SK-N-SH treated with all-trans-retinoic acid at 6 μM for 48 hours (cell line): Measurements from ENCODE around the gene ARL10.

Experiments used
- ATAC-seq: fragments of 200-7000 bp; cut with Tn5 transposase; 3 replicates; pipeline ENCODE4 v1.9.1; 2020; ENCODE audit warnings: mild to moderate bottlenecking, moderate library complexity
- ARNTL ChIP-seq: fragments of 450-650 bp; formaldehyde crosslinking; IDR thresholded peaks from 2 replicates; pipeline ENCODE4 v1.5.0; 2020; ENCODE audit warnings: low read depth, mild to moderate bottlenecking, moderate library complexity, borderline replicate concordance
- CREB5 ChIP-seq: fragments of 250-450 bp; sonication (Bioruptor Pico); IDR thresholded peaks from 2 replicates; pipeline ENCODE4 v1.5.1; 2020; ENCODE audit warnings: low read depth, mild to moderate bottlenecking, moderate library complexity
- CSDC2 ChIP-seq: fragments of 250-450 bp; sonication (Bioruptor Pico); IDR thresholded peaks from 2 replicates; pipeline ENCODE4 v1.5.0; 2020; ENCODE audit warnings: mild to moderate bottlenecking, moderate library complexity
- CSRNP3 ChIP-seq: fragments of 250-450 bp; sonication (Bioruptor Pico); IDR thresholded peaks from 2 replicates; pipeline ENCODE4 v1.5.1; 2021; ENCODE audit warnings: mild to moderate bottlenecking, moderate library complexity
- ESRRG ChIP-seq: fragments of 250-450 bp; sonication (Bioruptor Pico); IDR thresholded peaks from 2 replicates; pipeline ENCODE4 v1.6.1; 2021; ENCODE audit warnings: mild to moderate bottlenecking
- ISL1 ChIP-seq: fragments of 250-450 bp; sonication (Bioruptor Pico); IDR thresholded peaks from 2 replicates; pipeline ENCODE4 v2.1.2; 2022; ENCODE audit warnings: mild to moderate bottlenecking, moderate library complexity
- PATZ1 ChIP-seq: fragments of 250-450 bp; sonication (Bioruptor Pico); IDR thresholded peaks from 2 replicates; pipeline ENCODE4 v1.8.0; 2020; ENCODE audit warnings: mild to moderate bottlenecking, moderate library complexity, borderline replicate concordance
- POU6F1 ChIP-seq: fragments of 250-450 bp; sonication (Bioruptor Pico); IDR thresholded peaks from 2 replicates; pipeline ENCODE4 v1.8.0; 2021; ENCODE audit warnings: low read depth, mild to moderate bottlenecking, moderate library complexity, borderline replicate concordance
- PPARA ChIP-seq: fragments of 250-450 bp; sonication (Bioruptor Pico); IDR thresholded peaks from 2 replicates; pipeline ENCODE4 v1.5.0; 2020; ENCODE audit warnings: mild to moderate bottlenecking, borderline replicate concordance
- RARB ChIP-seq: fragments of 250-450 bp; sonication (Bioruptor Pico); IDR thresholded peaks from 2 replicates; pipeline ENCODE4 v1.8.0; 2021; ENCODE audit warnings: mild to moderate bottlenecking, moderate library complexity
- SNAI2 ChIP-seq: fragments of 250-450 bp; sonication (Bioruptor Pico); IDR thresholded peaks from 2 replicates; pipeline ENCODE4 v1.5.0; 2020; ENCODE audit warnings: mild to moderate bottlenecking, moderate library complexity
- TCF4 ChIP-seq: fragments of 250-450 bp; sonication (Bioruptor Pico); IDR thresholded peaks from 2 replicates; pipeline ENCODE4 v1.8.0; 2021; ENCODE audit warnings: mild to moderate bottlenecking, moderate library complexity, borderline replicate concordance
- TSHZ2 ChIP-seq: fragments of 250-450 bp; sonication (Bioruptor Pico); IDR thresholded peaks from 2 replicates; pipeline ENCODE4 v1.5.0; 2020; ENCODE audit warnings: mild to moderate bottlenecking, moderate library complexity
- ZC3H10 ChIP-seq: fragments of 250-450 bp; sonication (Bioruptor Pico); IDR thresholded peaks from 2 replicates; pipeline ENCODE4 v1.5.1; 2021; ENCODE audit warnings: mild to moderate bottlenecking, moderate library complexity
- ZFP30 ChIP-seq: fragments of 450-650 bp; formaldehyde crosslinking; IDR thresholded peaks from 2 replicates; pipeline ENCODE4 v1.5.0; 2022; ENCODE audit warnings: mild to moderate bottlenecking, moderate library complexity
- ZNF565 ChIP-seq: fragments of 450-650 bp; formaldehyde crosslinking; conservative IDR thresholded peaks from 2 replicates; pipeline ENCODE4 v1.5.0; 2020; ENCODE audit warnings: low read depth, mild to moderate bottlenecking, moderate library complexity
- ZNF70 ChIP-seq: fragments of 450-650 bp; formaldehyde crosslinking; IDR thresholded peaks from 2 replicates; pipeline ENCODE4 v1.5.0; 2020; ENCODE audit warnings: mild to moderate bottlenecking, moderate library complexity
- ZNF8 ChIP-seq: fragments of 450-650 bp; formaldehyde crosslinking; IDR thresholded peaks from 2 replicates; pipeline ENCODE4 v1.5.0; 2020; ENCODE audit warnings: mild to moderate bottlenecking, moderate library complexity

Gene ARL10

GRCh38 chr5:176394881-176395675, 29.8 kb downstream of the ARL10 start:
- TF ChIP-seq ZNF565 (CRISPR knock-in tag), result no peak
- no peak for TF ChIP-seq CSDC2 (CRISPR knock-in tag)
- no peak for TF ChIP-seq ZC3H10 (CRISPR knock-in tag)
- no peak for TF ChIP-seq ZNF8 (CRISPR knock-in tag)
- TF ChIP-seq ARNTL, result no peak
- no peak for TF ChIP-seq CREB5 (CRISPR knock-in tag)
- TF ChIP-seq TCF4, result no peak
- no peak for TF ChIP-seq ZFP30 (CRISPR knock-in tag)
- TF ChIP-seq SNAI2 (CRISPR knock-in tag), result no peak
- no peak for ATAC-seq

GRCh38 chr5:176396330-176396729, 31.0 kb downstream of the ARL10 start:
- ATAC-seq, result no peak
- TF ChIP-seq ZFP30 (CRISPR knock-in tag) (no peak), CSDC2 (CRISPR knock-in tag) (no peak), TCF4 (no peak), RARB (no peak), ARNTL (no peak), CREB5 (CRISPR knock-in tag) (no peak), ZNF565 (CRISPR knock-in tag) (no peak), POU6F1 (CRISPR knock-in tag) (no peak), SNAI2 (CRISPR knock-in tag) (no peak), ZNF70 (CRISPR knock-in tag) (no peak), PPARA (CRISPR knock-in tag) (no peak), TSHZ2 (CRISPR knock-in tag) (no peak), ZNF8 (CRISPR knock-in tag) (no peak)

GRCh38 chr5:176397736-176398420, 32.6 kb downstream of the ARL10 start:
- no peak for TF ChIP-seq SNAI2 (CRISPR knock-in tag)
- TF ChIP-seq CSRNP3, result no peak
- TF ChIP-seq ZNF8 (CRISPR knock-in tag), result no peak
- ATAC-seq, result no peak

GRCh38 chr5:176400382-176401156, 35.3 kb downstream of the ARL10 start:
- no peak for ATAC-seq
- TF ChIP-seq ISL1 (CRISPR knock-in tag), result no peak
- no peak for TF ChIP-seq ESRRG (CRISPR knock-in tag)
- no peak for TF ChIP-seq PATZ1
- no peak for TF ChIP-seq TSHZ2 (CRISPR knock-in tag)
